Esophagus squamous epithelium (tissue), 4 donors: ENCODE data around the gene USP8.
"Not testable (repeated sequence)": the region's sequence is repeated elsewhere in the genome, so short reads cannot be mapped to it uniquely, and the experiment has no call there.

Source experiments
- POLR2A ChIP-seq, 4 donors: fragments of 450-650 bp; IDR thresholded peaks; one replicate each; pipeline ENCODE4 v1.6.1; 2017; ENCODE audit warnings: antibody characterized with exemption in 4 of 4, mild to moderate bottlenecking in 4 of 4, moderate library complexity in 3 of 4
- TF ChIP-seq, protein P1 (sequence below), 6 experiments: fragments of 450-650 bp in 4 of 6; fragments of 200-600 bp in 2 of 6; sonication (generic) in 2 of 6; IDR thresholded peaks; one replicate each; pipeline ENCODE4 v1.5.1; 2016 to 2019; ENCODE audit warnings: antibody characterized with exemption in 6 of 6, mild to moderate bottlenecking in 4 of 6, moderate library complexity in 4 of 6

DNA sequence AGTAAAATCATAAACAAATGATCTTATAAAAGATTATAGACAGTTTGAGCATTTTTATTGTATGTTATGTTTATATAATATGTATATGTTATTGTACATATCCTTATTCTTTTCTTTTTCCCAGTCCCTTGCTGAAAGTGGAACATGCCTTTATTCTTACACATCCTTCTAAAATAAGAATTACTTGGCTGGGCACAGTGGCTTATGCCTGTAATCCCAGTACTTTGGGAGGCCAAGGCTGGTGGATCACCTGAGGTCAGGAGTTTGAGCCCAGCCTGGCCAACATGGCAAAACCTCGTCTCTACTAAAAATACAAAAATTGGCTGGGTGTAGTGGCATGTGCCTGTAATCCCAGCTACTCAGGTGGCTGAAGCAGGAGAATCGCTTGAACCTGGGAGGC is 70.3 kb downstream of the USP8 start:
- TF ChIP-seq, protein P1, sequence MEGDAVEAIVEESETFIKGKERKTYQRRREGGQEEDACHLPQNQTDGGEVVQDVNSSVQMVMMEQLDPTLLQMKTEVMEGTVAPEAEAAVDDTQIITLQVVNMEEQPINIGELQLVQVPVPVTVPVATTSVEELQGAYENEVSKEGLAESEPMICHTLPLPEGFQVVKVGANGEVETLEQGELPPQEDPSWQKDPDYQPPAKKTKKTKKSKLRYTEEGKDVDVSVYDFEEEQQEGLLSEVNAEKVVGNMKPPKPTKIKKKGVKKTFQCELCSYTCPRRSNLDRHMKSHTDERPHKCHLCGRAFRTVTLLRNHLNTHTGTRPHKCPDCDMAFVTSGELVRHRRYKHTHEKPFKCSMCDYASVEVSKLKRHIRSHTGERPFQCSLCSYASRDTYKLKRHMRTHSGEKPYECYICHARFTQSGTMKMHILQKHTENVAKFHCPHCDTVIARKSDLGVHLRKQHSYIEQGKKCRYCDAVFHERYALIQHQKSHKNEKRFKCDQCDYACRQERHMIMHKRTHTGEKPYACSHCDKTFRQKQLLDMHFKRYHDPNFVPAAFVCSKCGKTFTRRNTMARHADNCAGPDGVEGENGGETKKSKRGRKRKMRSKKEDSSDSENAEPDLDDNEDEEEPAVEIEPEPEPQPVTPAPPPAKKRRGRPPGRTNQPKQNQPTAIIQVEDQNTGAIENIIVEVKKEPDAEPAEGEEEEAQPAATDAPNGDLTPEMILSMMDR (IDR thresholded peaks at IDR 0.05) = not testable (repeated sequence)
- TF ChIP-seq POLR2A (IDR thresholded peaks at IDR 0.05) = not testable (repeated sequence)
